Body of pancreas (tissue), 4 donors: ENCODE results near the gene KCNQ5. TPM values are rescaled to one million over a fixed set of nuclear protein-coding genes. Genes with fewer than 3 reads are reported as not detected.

Source experiments
- ATAC-seq: fragments of 150-250 bp; one replicate; pipeline ENCODE4 v1.9.1; 2016
- DNase-seq, 4 donors: peaks; one replicate each; pipeline ENCODE4 v3.0.0-alpha.2; 2019
- H3K27ac ChIP-seq, 4 donors: fragments of 200-600 bp; sonication (generic); 1 replicate in 3 of 4; 2 replicates in 1 of 4; pipeline versions ENCODE4 v1.5.1 to v1.6.1; 2016 to 2019; ENCODE audit warnings: mild to moderate bottlenecking in 1 of 4, mixed read lengths in 1 of 4, moderate library complexity in 1 of 4
- H3K27me3 ChIP-seq, 2 donors: fragments of 200-600 bp; sonication (generic); one replicate each; pipeline ENCODE4 v1.6.0; 2016; ENCODE audit warnings: mild to moderate bottlenecking in 1 of 2
- H3K36me3 ChIP-seq, 2 donors: fragments of 200-600 bp; sonication (generic); replicated peaks in 1 of 2; 2 replicates each; pipeline ENCODE4 v1.5.1; 2016; ENCODE audit warnings: low read depth in 2 of 2; ENCODE audit not compliant: insufficient read depth in 1 of 2
- H3K4me1 ChIP-seq: fragments of 200-600 bp; sonication (generic); one replicate; pipeline ENCODE4 v1.6.0; 2016
- H3K4me3 ChIP-seq, 2 donors: fragments of 200-600 bp; sonication (generic); 1 replicate in 1 of 2; 2 replicates in 1 of 2; pipeline ENCODE4 v1.5.1; 2016 to 2019
- H3K9me3 ChIP-seq, 3 donors: fragments of 200-600 bp; sonication (generic); 1 replicate in 2 of 3; 2 replicates in 1 of 3; pipeline ENCODE4 v1.5.1; 2016
- CTCF ChIP-seq, 7 experiments: fragments of 450-650 bp in 4 of 7; fragments of 200-600 bp in 3 of 7; sonication (generic) in 3 of 7; IDR thresholded peaks; one replicate each; pipeline ENCODE4 v1.5.1; 2016 to 2019; ENCODE audit warnings: antibody characterized with exemption in 7 of 7
- POLR2A ChIP-seq, 3 donors: fragments of 450-650 bp; IDR thresholded peaks; one replicate each; pipeline ENCODE4 v1.6.1; 2016; ENCODE audit warnings: antibody characterized with exemption in 3 of 3, mild to moderate bottlenecking in 2 of 3
- WGBS, 2 donors: methylation state at CpG; one replicate each; pipeline ENCODE4 v1.1.5; 2017; 5-methylcytosine and 5-hydroxymethylcytosine counted together
- intact Hi-C: fragments of 100-400 bp; cut with DNase I; formaldehyde crosslinking; loops from one replicate; pipeline ENCODE4 v1.15.1; 2023
- total RNA-seq, 2 donors: library from RNA; depleted of rRNA; stranded (reverse); fragments of >200 nt; gene quantifications; one replicate each; pipeline ENCODE4 v1.1.0, GENCODE V29; 2016

Gene KCNQ5
- total RNA-seq, 2 donors from 2014 or later, result 1.0 to 1.6 TPM

GRCh38 chr6:72793641-72794395 lies 172.0 kb downstream of the KCNQ5 start:
- no peak overlapping the region for H3K27ac ChIP-seq
- intact Hi-C loops, result no loop called here
- TF ChIP-seq POLR2A (IDR thresholded peaks at IDR 0.05) (no peak), CTCF (IDR thresholded peaks at IDR 0.05) (no peak)
- no peaks in the 10 kb centered on the region for H3K4me1 ChIP-seq
- H3K27me3 ChIP-seq, result no peaks in the 10 kb centered on the region
- DNase-seq (no peak), ATAC-seq (no peak)
- WGBS, 2 donors, result 75 to 78% methylated on average over 10 of the region's 10 CpGs
- H3K36me3 ChIP-seq, result no peaks in the 10 kb centered on the region
- no peak overlapping the region for H3K4me3 ChIP-seq
- H3K9me3 ChIP-seq, result no peaks in the 10 kb centered on the region

GRCh38 chr6:72798196-72798595 lies 176.3 kb downstream of the KCNQ5 start:
- ATAC-seq (no peak), DNase-seq (no peak)
- Histone ChIP-seq H3K9me3 (no peaks in the 10 kb centered on the region), H3K27me3 (no peaks in the 10 kb centered on the region), H3K36me3 (no peaks in the 10 kb centered on the region), H3K4me1 (no peaks in the 10 kb centered on the region), H3K27ac (no peak overlapping the region), H3K4me3 (no peak overlapping the region)
- intact Hi-C loops, result no loop called here
- no peak for TF ChIP-seq POLR2A (IDR thresholded peaks at IDR 0.05)
- TF ChIP-seq CTCF (IDR thresholded peaks at IDR 0.05), result no peak
- WGBS, 2 donors, result 77 to 79% methylated on average over 2 of the region's 2 CpGs

- no peaks in the 10 kb centered on the region for H3K4me1 ChIP-seq
- 69 to 79% methylated on average over 4 of the region's 4 CpGs for WGBS, 2 donors
- H3K27ac ChIP-seq, result no peak overlapping the region
- ATAC-seq (no peak), DNase-seq (no peak)
- H3K4me3 ChIP-seq, result no peak overlapping the region
- H3K36me3 ChIP-seq, result no peaks in the 10 kb centered on the region
- H3K27me3 ChIP-seq, result no peaks in the 10 kb centered on the region
- TF ChIP-seq POLR2A (IDR thresholded peaks at IDR 0.05) (no peak), CTCF (IDR thresholded peaks at IDR 0.05) (no peak)
- intact Hi-C loops, result no loop called here
- H3K9me3 ChIP-seq, result no peaks in the 10 kb centered on the region
These were observed 188.0 kb downstream of the KCNQ5 start for GRCh38 chr6:72809746-72810379.

- Histone ChIP-seq H3K36me3 (no peaks in the 10 kb centered on the region), H3K27me3 (no peaks in the 10 kb centered on the region), H3K4me3 (no peak overlapping the region), H3K27ac (no peak overlapping the region), H3K9me3 (no peaks in the 10 kb centered on the region), H3K4me1 (no peaks in the 10 kb centered on the region)
- 69 to 84% methylated on average over 4 of the region's 4 CpGs for WGBS, 2 donors
- no peak for TF ChIP-seq CTCF (IDR thresholded peaks at IDR 0.05)
- no peak for TF ChIP-seq POLR2A (IDR thresholded peaks at IDR 0.05)
- DNase-seq, result no peak
- ATAC-seq, result no peak
- intact Hi-C loops, result no loop called here
These were observed 188.9 kb downstream of the KCNQ5 start for GRCh38 chr6:72810571-72811280.
